Measurements from ENCODE around the gene RIN3.

The RIN3 gene

GRCh38 chr14:92581966-92582566 is 68.5 kb downstream of the RIN3 start:
- Histone ChIP-seq H2BK120ac (ENCODE audit: low read depth, low read length) (no peak overlapping the region), H3K9ac (ENCODE audit: low read length) (no peak overlapping the region), H3K4me3 (ENCODE audit: low read length) (no peak overlapping the region), H4K8ac (ENCODE audit: low read depth, low read length) (no peak overlapping the region), H3K36me3 (ENCODE audit: control insufficient read depth, insufficient read depth, low read length) (no peaks in the 10 kb centered on the region), H3K4ac (ENCODE audit: low read depth, low read length) (no peak overlapping the region), H2BK15ac (replicated peaks; ENCODE audit: low read depth) (no peak overlapping the region), H4K5ac (ENCODE audit: low read length) (no peak overlapping the region), H3K79me1 (ENCODE audit: low read length) (no peaks in the 10 kb centered on the region), H2BK5ac (ENCODE audit: low read length) (no peak overlapping the region), H3K56ac (ENCODE audit: low read length) (no peak overlapping the region), H3K4me1 (ENCODE audit: control insufficient read depth, low read depth, low read length) (no peaks in the 10 kb centered on the region), H3K27me3 (ENCODE audit: insufficient read depth, low read length, poor library complexity) (no peaks in the 10 kb centered on the region), H3K27ac (ENCODE audit: low read depth, low read length) (no peak overlapping the region), H3K79me2 (ENCODE audit: control insufficient read depth, insufficient read depth, low read length) (no peaks in the 10 kb centered on the region), H2AK5ac (ENCODE audit: low read length) (no peak overlapping the region), H3K18ac (ENCODE audit: low read length) (no peak overlapping the region), H3K4me2 (ENCODE audit: low read length) (no peak overlapping the region), H3K23ac (ENCODE audit: low read length) (no peak overlapping the region)
- WGBS (ENCODE audit: extremely low coverage, insufficient coverage, low lambda C conversion rate) = no CpG with 5 or more reads among the region's 11 CpGs
- no peak for DNase-seq

DNA sequence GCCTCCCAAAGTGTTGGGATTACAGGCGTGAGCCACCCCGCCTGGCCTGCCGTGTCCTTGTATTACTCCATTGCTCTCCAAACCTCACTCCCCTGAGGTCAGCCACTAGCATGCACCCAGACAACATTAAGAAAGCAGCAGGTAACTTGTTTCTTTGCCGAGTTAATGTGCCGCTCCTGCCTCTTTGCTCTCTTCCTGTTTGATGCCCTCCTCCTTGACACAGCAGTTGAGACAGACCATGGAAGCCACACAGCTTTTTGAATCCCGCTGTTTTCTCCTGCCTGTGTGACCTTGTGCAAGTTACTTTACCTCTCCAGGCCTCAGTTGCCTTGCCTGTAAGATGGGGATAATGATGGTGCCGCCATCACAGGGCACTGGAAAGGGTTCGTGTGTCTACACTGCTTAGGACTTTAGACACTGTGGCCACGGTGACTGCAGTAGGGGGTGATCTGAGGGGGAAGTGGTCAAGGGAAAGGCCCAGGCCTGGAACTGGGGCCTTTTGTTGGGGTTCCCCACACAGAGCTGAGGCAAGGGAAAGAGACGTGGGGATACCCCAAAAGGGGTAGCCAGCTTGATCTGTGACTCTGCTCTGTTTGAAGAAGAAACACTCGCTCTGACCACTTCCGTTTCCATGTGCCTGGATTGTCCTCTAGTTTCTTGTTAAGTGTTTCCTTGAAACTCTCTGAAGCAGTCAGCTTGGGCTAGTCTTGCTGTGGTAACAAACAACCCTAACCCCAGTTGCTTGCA is 69.3 kb downstream of the RIN3 start:
- Histone ChIP-seq H3K23ac (ENCODE audit: low read length) (no peak overlapping the region), H3K4me3 (ENCODE audit: low read length) (no peak overlapping the region), H3K4me1 (ENCODE audit: control insufficient read depth, low read depth, low read length) (no peaks in the 10 kb centered on the region), H2BK120ac (ENCODE audit: low read depth, low read length) (no peak overlapping the region), H3K27me3 (ENCODE audit: insufficient read depth, low read length, poor library complexity) (no peaks in the 10 kb centered on the region), H3K4ac (ENCODE audit: low read depth, low read length) (no peak overlapping the region), H3K4me2 (ENCODE audit: low read length) (no peak overlapping the region), H4K5ac (ENCODE audit: low read length) (no peak overlapping the region), H2BK5ac (ENCODE audit: low read length) (no peak overlapping the region), H3K79me1 (ENCODE audit: low read length) (no peaks in the 10 kb centered on the region), H3K18ac (ENCODE audit: low read length) (no peak overlapping the region), H2AK5ac (ENCODE audit: low read length) (no peak overlapping the region), H4K8ac (ENCODE audit: low read depth, low read length) (no peak overlapping the region), H3K9ac (ENCODE audit: low read length) (no peak overlapping the region), H2BK15ac (replicated peaks; ENCODE audit: low read depth) (no peak overlapping the region), H3K79me2 (ENCODE audit: control insufficient read depth, insufficient read depth, low read length) (no peaks in the 10 kb centered on the region), H3K27ac (ENCODE audit: low read depth, low read length) (no peak overlapping the region), H3K36me3 (ENCODE audit: control insufficient read depth, insufficient read depth, low read length) (no peaks in the 10 kb centered on the region), H3K56ac (ENCODE audit: low read length) (no peak overlapping the region)
- DNase-seq = no peak
- no CpG with 5 or more reads among the region's 12 CpGs for WGBS (ENCODE audit: extremely low coverage, insufficient coverage, low lambda C conversion rate)

DNA sequence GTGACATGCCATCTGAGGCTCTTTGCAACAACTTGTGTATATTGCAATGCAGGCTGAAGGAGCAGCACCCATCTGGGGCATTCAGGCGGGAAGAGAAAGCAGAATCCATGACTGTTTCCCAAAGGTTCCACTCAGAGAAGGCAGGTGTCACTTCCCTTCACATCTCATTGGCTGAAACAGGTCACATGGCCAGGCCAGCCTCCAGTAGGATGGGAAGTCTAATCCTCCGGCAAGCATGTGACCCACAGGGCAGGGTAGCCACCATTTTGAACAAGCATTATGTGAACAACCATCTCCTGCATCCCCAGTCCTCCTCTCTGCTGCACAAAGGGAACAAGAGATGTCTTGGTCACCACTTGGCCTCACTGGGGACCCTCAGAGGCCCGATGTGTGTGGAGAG is 70.6 kb downstream of the RIN3 start:
- Histone ChIP-seq H2BK5ac (ENCODE audit: low read length) (no peak overlapping the region), H3K27ac (ENCODE audit: low read depth, low read length) (no peak overlapping the region), H3K23ac (ENCODE audit: low read length) (no peak overlapping the region), H3K4me1 (ENCODE audit: control insufficient read depth, low read depth, low read length) (no peaks in the 10 kb centered on the region), H2BK120ac (ENCODE audit: low read depth, low read length) (no peak overlapping the region), H3K9ac (ENCODE audit: low read length) (no peak overlapping the region), H3K56ac (ENCODE audit: low read length) (no peak overlapping the region), H4K5ac (ENCODE audit: low read length) (no peak overlapping the region), H3K4me3 (ENCODE audit: low read length) (no peak overlapping the region), H3K79me2 (ENCODE audit: control insufficient read depth, insufficient read depth, low read length) (no peaks in the 10 kb centered on the region), H4K8ac (ENCODE audit: low read depth, low read length) (no peak overlapping the region), H2AK5ac (ENCODE audit: low read length) (no peak overlapping the region), H3K79me1 (ENCODE audit: low read length) (no peaks in the 10 kb centered on the region), H3K18ac (ENCODE audit: low read length) (no peak overlapping the region), H3K27me3 (ENCODE audit: insufficient read depth, low read length, poor library complexity) (no peaks in the 10 kb centered on the region), H3K36me3 (ENCODE audit: control insufficient read depth, insufficient read depth, low read length) (no peaks in the 10 kb centered on the region), H3K4ac (ENCODE audit: low read depth, low read length) (no peak overlapping the region), H3K4me2 (ENCODE audit: low read length) (no peak overlapping the region), H2BK15ac (replicated peaks; ENCODE audit: low read depth) (no peak overlapping the region)
- no peak for DNase-seq
- WGBS (ENCODE audit: extremely low coverage, insufficient coverage, low lambda C conversion rate) = no CpG with 5 or more reads among the region's 3 CpGs

- Histone ChIP-seq H3K4me1 (ENCODE audit: control insufficient read depth, low read depth, low read length) (no peaks in the 10 kb centered on the region), H3K56ac (ENCODE audit: low read length) (no peak overlapping the region), H2AK5ac (ENCODE audit: low read length) (no peak overlapping the region), H3K18ac (ENCODE audit: low read length) (no peak overlapping the region), H3K27me3 (ENCODE audit: insufficient read depth, low read length, poor library complexity) (no peaks in the 10 kb centered on the region), H3K4ac (ENCODE audit: low read depth, low read length) (no peak overlapping the region), H3K79me1 (ENCODE audit: low read length) (no peaks in the 10 kb centered on the region), H3K79me2 (ENCODE audit: control insufficient read depth, insufficient read depth, low read length) (no peaks in the 10 kb centered on the region), H3K4me3 (ENCODE audit: low read length) (no peak overlapping the region), H4K5ac (ENCODE audit: low read length) (no peak overlapping the region), H2BK5ac (ENCODE audit: low read length) (no peak overlapping the region), H3K36me3 (ENCODE audit: control insufficient read depth, insufficient read depth, low read length) (no peaks in the 10 kb centered on the region), H3K27ac (ENCODE audit: low read depth, low read length) (no peak overlapping the region), H2BK15ac (replicated peaks; ENCODE audit: low read depth) (no peak overlapping the region), H3K4me2 (ENCODE audit: low read length) (no peak overlapping the region), H3K23ac (ENCODE audit: low read length) (no peak overlapping the region), H3K9ac (ENCODE audit: low read length) (no peak overlapping the region), H2BK120ac (ENCODE audit: low read depth, low read length) (no peak overlapping the region), H4K8ac (ENCODE audit: low read depth, low read length) (no peak overlapping the region)
- DNase-seq = no peak
- WGBS (ENCODE audit: extremely low coverage, insufficient coverage, low lambda C conversion rate) = no CpG with 5 or more reads among the region's 6 CpGs
Observed at GRCh38 chr14:92584816-92585215, 71.2 kb downstream of the RIN3 start.

- no peak overlapping the region for H3K9ac ChIP-seq (ENCODE audit: low read length)
- H3K23ac ChIP-seq (ENCODE audit: low read length) = no peak overlapping the region
- no peak overlapping the region for H2BK120ac ChIP-seq (ENCODE audit: low read depth, low read length)
- H2BK15ac ChIP-seq (replicated peaks; ENCODE audit: low read depth) = no peak overlapping the region
- H3K56ac ChIP-seq (ENCODE audit: low read length) = no peak overlapping the region
- no peaks in the 10 kb centered on the region for H3K79me2 ChIP-seq (ENCODE audit: control insufficient read depth, insufficient read depth, low read length)
- no peak overlapping the region for H3K4me2 ChIP-seq (ENCODE audit: low read length)
- H3K18ac ChIP-seq (ENCODE audit: low read length) = no peak overlapping the region
- no peaks in the 10 kb centered on the region for H3K27me3 ChIP-seq (ENCODE audit: insufficient read depth, low read length, poor library complexity)
- H2AK5ac ChIP-seq (ENCODE audit: low read length) = no peak overlapping the region
- no peaks in the 10 kb centered on the region for H3K79me1 ChIP-seq (ENCODE audit: low read length)
- no peak overlapping the region for H3K27ac ChIP-seq (ENCODE audit: low read depth, low read length)
- no peak overlapping the region for H2BK5ac ChIP-seq (ENCODE audit: low read length)
- no peak overlapping the region for H3K4ac ChIP-seq (ENCODE audit: low read depth, low read length)
- no peak overlapping the region for H4K8ac ChIP-seq (ENCODE audit: low read depth, low read length)
- no peak for DNase-seq
- no peak overlapping the region for H3K4me3 ChIP-seq (ENCODE audit: low read length)
- H4K5ac ChIP-seq (ENCODE audit: low read length) = no peak overlapping the region
- no peaks in the 10 kb centered on the region for H3K36me3 ChIP-seq (ENCODE audit: control insufficient read depth, insufficient read depth, low read length)
- H3K4me1 ChIP-seq (ENCODE audit: control insufficient read depth, low read depth, low read length) = no peaks in the 10 kb centered on the region
- no CpG with 5 or more reads among the region's 9 CpGs for WGBS (ENCODE audit: extremely low coverage, insufficient coverage, low lambda C conversion rate)
Observed at GRCh38 chr14:92585981-92586937, 72.7 kb downstream of the RIN3 start.

Measured in mesendoderm (in vitro differentiated cells).